AG10803 (cell line): Measurements from ENCODE around the gene ST6GALNAC6.

Experiments used
- DNase-seq: peaks from one replicate; pipeline ENCODE4 v3.0.0; 2010; ENCODE audit warnings: low read depth
- H3K4me3 ChIP-seq: 2 replicates; pipeline ENCODE4 v1.5.1; 2011; ENCODE audit warnings: mild to moderate bottlenecking, low read length, control low read depth
- CTCF ChIP-seq: conservative IDR thresholded peaks from 2 replicates; pipeline ENCODE4 v1.5.1; 2011; ENCODE audit warnings: mild to moderate bottlenecking, low read length, control low read depth, inconsistent platforms

ST6GALNAC6 gene

DNA sequence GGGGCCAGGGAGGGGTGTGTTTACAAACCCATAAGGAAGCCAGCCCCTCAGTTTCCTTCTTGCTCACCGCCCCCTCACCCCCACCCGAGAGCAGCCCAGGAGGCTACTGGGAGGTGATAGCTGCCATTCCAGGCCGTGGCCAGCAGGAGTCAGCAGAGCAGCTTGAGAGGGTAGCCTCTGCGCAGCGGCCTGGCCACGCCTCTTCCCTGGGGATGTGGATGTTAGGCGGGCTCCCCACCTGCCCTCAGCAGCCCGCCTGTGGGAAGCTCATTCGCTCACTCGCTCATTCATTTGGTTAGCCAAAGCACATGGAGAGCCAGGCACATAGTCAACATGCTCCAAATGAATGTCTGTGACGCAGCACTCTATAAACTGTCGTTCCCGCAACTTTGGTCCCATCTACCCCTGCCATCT is 44.3 kb upstream of the ST6GALNAC6 start:
- peak; percentile 86 for TF ChIP-seq CTCF
- DNase-seq: peak; percentile 71
- H3K4me3 ChIP-seq: no peak overlapping the region

- no peak overlapping the region for H3K4me3 ChIP-seq
- TF ChIP-seq CTCF: no peak
These were observed 43.7 kb upstream of the ST6GALNAC6 start for GRCh38 chr9:127943011-127943662.

DNA sequence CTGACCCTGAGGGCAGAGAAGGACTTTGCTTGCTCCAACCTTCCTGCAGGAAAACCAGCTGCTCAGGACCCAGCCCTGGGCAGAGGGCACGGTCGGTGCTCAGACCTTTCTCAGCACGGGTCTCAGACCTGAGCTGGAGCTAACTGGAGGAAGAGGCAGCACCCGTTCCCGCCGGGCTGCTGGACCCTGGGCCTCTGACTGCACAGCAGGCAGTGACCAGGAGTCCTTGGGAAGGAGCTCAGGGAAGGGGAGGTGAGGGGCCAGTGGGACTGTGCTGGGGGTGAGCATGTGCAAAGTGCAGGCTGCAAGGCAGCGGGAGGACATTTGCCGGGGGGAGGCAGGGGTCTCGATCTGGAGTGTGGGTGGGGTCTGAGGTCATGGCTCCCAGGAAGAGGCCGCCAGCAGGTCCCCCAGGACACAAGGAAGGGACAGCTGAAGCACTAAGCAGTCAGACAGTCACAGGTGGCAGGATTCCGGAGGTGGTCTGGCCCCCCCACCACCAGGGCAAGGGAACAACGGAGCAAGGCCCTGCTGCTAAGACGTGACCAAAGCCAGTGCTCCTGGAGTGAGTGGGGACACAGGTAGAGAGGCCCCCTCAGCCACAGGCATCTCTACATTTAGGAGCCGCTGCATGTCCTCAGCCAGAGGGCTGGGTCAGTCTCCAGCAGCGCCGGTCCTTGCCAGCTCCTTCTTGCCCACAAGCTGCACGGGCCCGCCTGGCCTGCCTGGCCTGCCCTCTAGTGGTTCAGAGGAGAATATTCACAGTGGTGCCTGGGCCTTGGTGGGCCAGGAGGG is 43.0 kb upstream of the ST6GALNAC6 start:
- DNase-seq: peak; percentile 68
- TF ChIP-seq CTCF: peak; percentile 77
- H3K4me3 ChIP-seq: no peak overlapping the region

More at GRCh38 chr9:127943011-127943662, 43.7 kb upstream of the ST6GALNAC6 start:
- DNase-seq: no peak

GRCh38 chr9:127941961-127942215 is 42.5 kb upstream of the ST6GALNAC6 start:
- no peak overlapping the region for H3K4me3 ChIP-seq
- DNase-seq: no peak
- TF ChIP-seq CTCF: no peak

- no peak overlapping the region for H3K4me3 ChIP-seq
- no peak for DNase-seq
- no peak for TF ChIP-seq CTCF
These were observed 41.9 kb upstream of the ST6GALNAC6 start for GRCh38 chr9:127941062-127941960.

- TF ChIP-seq CTCF: no peak
- no peak for DNase-seq
- no peak overlapping the region for H3K4me3 ChIP-seq
These were observed 41.2 kb upstream of the ST6GALNAC6 start for GRCh38 chr9:127940593-127940992.
